ENCODE data around the gene PPP2R2C. TPM values are rescaled to one million over a fixed set of nuclear protein-coding genes. Genes with fewer than 3 reads are reported as not detected.

Gene PPP2R2C
- total RNA-seq, 1 experiment from 2014 or later: not detected

- Histone ChIP-seq H3K9me3 (ENCODE audit: low read depth, low read length, poor library complexity, severe bottlenecking) (no peaks in the 10 kb centered on the region), H3K4me3 (ENCODE audit: low read depth, low read length, poor library complexity, severe bottlenecking) (no peak overlapping the region), H3K4me1 (ENCODE audit: insufficient read depth, low read length, poor library complexity, severe bottlenecking) (no peaks in the 10 kb centered on the region), H3K27ac (ENCODE audit: low read depth, low read length, poor library complexity, severe bottlenecking) (no peak overlapping the region), H3K27me3 (replicated peaks; ENCODE audit: insufficient read depth, low read depth, low read length, poor library complexity) (no peaks in the 10 kb centered on the region), H3K36me3 (ENCODE audit: insufficient read depth, low read length, poor library complexity, severe bottlenecking) (no peaks in the 10 kb centered on the region)
- POLR2A ChIA-PET (ENCODE audit: low non-redundant PET): no interaction called here
- CTCF ChIA-PET: no interaction called here
- intact Hi-C loops (cut with micrococcal nuclease; ENCODE audit: unreplicated experiment): no loop called here
- DNase-seq (ENCODE audit: low spot score): no peak
- TF ChIP-seq CTCF (conservative IDR thresholded peaks at IDR 0.05; ENCODE audit: low read depth, low read length): no peak
- TF ChIP-seq EZH2 (IDR thresholded peaks at IDR 0.05; ENCODE audit: borderline replicate concordance, low read depth, low read length, poor library complexity, severe bottlenecking): no peak
- BruUV-seq (replicated peaks): no TSS peak
Observed at GRCh38 chr4:6275351-6275750, 197.1 kb downstream of the PPP2R2C start.

- ChIA-PET POLR2A (ENCODE audit: low non-redundant PET) (no interaction called here), CTCF (no interaction called here)
- Histone ChIP-seq H3K27ac (ENCODE audit: low read depth, low read length, poor library complexity, severe bottlenecking) (no peak overlapping the region), H3K4me1 (ENCODE audit: insufficient read depth, low read length, poor library complexity, severe bottlenecking) (peaks cover under 1% of the 10 kb centered on the region), H3K36me3 (ENCODE audit: insufficient read depth, low read length, poor library complexity, severe bottlenecking) (no peaks in the 10 kb centered on the region), H3K9me3 (ENCODE audit: low read depth, low read length, poor library complexity, severe bottlenecking) (no peaks in the 10 kb centered on the region), H3K27me3 (replicated peaks; ENCODE audit: insufficient read depth, low read depth, low read length, poor library complexity) (no peaks in the 10 kb centered on the region), H3K4me3 (ENCODE audit: low read depth, low read length, poor library complexity, severe bottlenecking) (no peak overlapping the region)
- intact Hi-C loops (cut with micrococcal nuclease; ENCODE audit: unreplicated experiment): no loop called here
- no peak for TF ChIP-seq CTCF (conservative IDR thresholded peaks at IDR 0.05; ENCODE audit: low read depth, low read length)
- TF ChIP-seq EZH2 (IDR thresholded peaks at IDR 0.05; ENCODE audit: borderline replicate concordance, low read depth, low read length, poor library complexity, severe bottlenecking): no peak
- BruUV-seq (replicated peaks): no TSS peak
- no peak for DNase-seq (ENCODE audit: low spot score)
Observed at GRCh38 chr4:6273661-6273990, 198.8 kb downstream of the PPP2R2C start.

GRCh38 chr4:6272863-6273660 is 199.4 kb downstream of the PPP2R2C start:
- DNase-seq (ENCODE audit: low spot score): no peak

More at GRCh38 chr4:6272863-6273660, 199.4 kb downstream of the PPP2R2C start:
- H3K4me3 ChIP-seq (ENCODE audit: low read depth, low read length, poor library complexity, severe bottlenecking): no peak overlapping the region
- H3K9me3 ChIP-seq (ENCODE audit: low read depth, low read length, poor library complexity, severe bottlenecking): no peaks in the 10 kb centered on the region
- intact Hi-C loops (cut with micrococcal nuclease; ENCODE audit: unreplicated experiment): no loop called here
- no peak for TF ChIP-seq EZH2 (IDR thresholded peaks at IDR 0.05; ENCODE audit: borderline replicate concordance, low read depth, low read length, poor library complexity, severe bottlenecking)
- no peak for TF ChIP-seq CTCF (conservative IDR thresholded peaks at IDR 0.05; ENCODE audit: low read depth, low read length)
- ChIA-PET POLR2A (ENCODE audit: low non-redundant PET) (no interaction called here), CTCF (interaction anchor here (0.6 kb wide), 1 partner anchor 453 kb away, joined by 5 read pairs; no protein-coding TSS in a partner anchor)
- H3K36me3 ChIP-seq (ENCODE audit: insufficient read depth, low read length, poor library complexity, severe bottlenecking): no peaks in the 10 kb centered on the region
- no peaks in the 10 kb centered on the region for H3K27me3 ChIP-seq (replicated peaks; ENCODE audit: insufficient read depth, low read depth, low read length, poor library complexity)
- H3K27ac ChIP-seq (ENCODE audit: low read depth, low read length, poor library complexity, severe bottlenecking): no peak overlapping the region
- peaks cover 6% of the 10 kb centered on the region for H3K4me1 ChIP-seq (ENCODE audit: insufficient read depth, low read length, poor library complexity, severe bottlenecking)
- no TSS peak for BruUV-seq (replicated peaks)
